ENCODE results near the gene FOLR1. TPM values are rescaled to one million over a fixed set of nuclear protein-coding genes. Genes with fewer than 3 reads are reported as not detected.

Gene FOLR1
- total and polyA plus RNA-seq, 10 of the 15 experiments (the other 5 are each of a cell fraction or from before 2014, with no cell fraction given) = not detected

- no peak overlapping the region for H3K4me3 ChIP-seq
- no TSS peak for BruUV-seq (replicated peaks)
- CTCF ChIA-PET = interaction anchor here (0.8 to 1.9 kb wide), 5 partner anchors 13 to 198 kb away, joined by 3 to 6 read pairs (median 5); partner anchors contain the start of gene CLPB
- in situ Hi-C loops (cut with MboI) (no loop called here), intact Hi-C loops (cut with micrococcal nuclease; ENCODE audit: unreplicated experiment) (loop anchor here (5.0 kb wide), 1 partner anchor 176 kb away; no protein-coding TSS in a partner anchor)
- H3K9ac ChIP-seq (ENCODE audit: control insufficient read depth, insufficient read depth, low read length) = no peak overlapping the region
- peaks cover 4% of the 10 kb centered on the region for H3K4me1 ChIP-seq (ENCODE audit: control insufficient read depth, insufficient read depth, low read length)
- H3K79me2 ChIP-seq (ENCODE audit: control insufficient read depth, insufficient read depth, low read length) = no peaks in the 10 kb centered on the region
- 87% methylated on average over 4 of the region's 4 CpGs for WGBS (ENCODE audit: insufficient coverage, insufficient replicate concordance, low lambda C conversion rate, missing lambda C conversion rate)
- peaks cover 11 to 18% of the 10 kb centered on the region in 2 experiments; a peak in 3 of 4 replicates for H3K36me3 ChIP-seq (ENCODE audit: control insufficient read depth in 2 of 2, insufficient read depth in 2 of 2, low read length in 1 of 2)
- DNase-seq (ENCODE audit: low read depth, low spot score) (no peak), FAIRE-seq (no peak), ATAC-seq (no peak)
- no peak overlapping the region for H3K27ac ChIP-seq (ENCODE audit: control insufficient read depth, insufficient read depth)
- POLR2A ChIA-PET = interaction anchor here (0.6 to 1.1 kb wide), 2 partner anchors 13 to 120 kb away, joined by 3 to 4 read pairs; no protein-coding TSS in a partner anchor
- no peak overlapping the region for H2AFZ ChIP-seq (ENCODE audit: control insufficient read depth, low read depth, low read length)
- SMC1A ChIA-PET (ENCODE audit: uncharacterized antibody, unreplicated experiment) = interaction anchor here (0.9 to 1.6 kb wide), 3 partner anchors 11 to 198 kb away, joined by 5 to 6 read pairs (median 6); partner anchors contain the start of genes CLPB and INPPL1
- no peaks in the 10 kb centered on the region; the same call in 1 of the 2 replicates for H4K20me1 ChIP-seq (ENCODE audit: control insufficient read depth, insufficient read depth)
- H3K27me3 ChIP-seq (replicated peaks in 1 of 2; ENCODE audit: control insufficient read depth in 2 of 2, insufficient read depth in 2 of 2, low read length in 1 of 2) = peaks cover 5 to 11% of the 10 kb centered on the region in 2 experiments; a peak in 3 of 4 replicates
- no peaks in the 10 kb centered on the region for H3K9me3 ChIP-seq (replicated peaks; ENCODE audit: control insufficient read depth, insufficient read depth, low read length)
- no peak for TF ChIP-seq POLR2AphosphoS2 (IDR thresholded peaks at IDR 0.05; ENCODE audit: low read depth, low read length)
- TF ChIP-seq RAD51 (IDR thresholded peaks at IDR 0.05) = no peak
- TF ChIP-seq ZBED1 (IDR thresholded peaks at IDR 0.05; ENCODE audit: borderline replicate concordance) = no peak
- TF ChIP-seq KAT2A (conservative IDR thresholded peaks at IDR 0.05; ENCODE audit: control insufficient read depth, low read depth, low read length) = no peak
- no peak for TF ChIP-seq BCL3 (IDR thresholded peaks at IDR 0.05; ENCODE audit: borderline replicate concordance, insufficient read depth, low read depth, low read length, poor library complexity, severe bottlenecking)
- TF ChIP-seq STAT1 (conservative IDR thresholded peaks at IDR 0.05) = no peak
- TF ChIP-seq CBX5 (IDR thresholded peaks at IDR 0.05; ENCODE audit: low read depth) = no peak
- no peak for TF ChIP-seq ZSCAN29 (IDR thresholded peaks at IDR 0.05)
- TF ChIP-seq NKRF (conservative IDR thresholded peaks at IDR 0.05) = no peak
- TF ChIP-seq ATF7 (IDR thresholded peaks at IDR 0.05; ENCODE audit: low read depth) = no peak
- no peak for TF ChIP-seq ZBTB11 (CRISPR knock-in tag; IDR thresholded peaks at IDR 0.05)
- H3K4me2 ChIP-seq (ENCODE audit: control insufficient read depth, insufficient read depth) = no peak overlapping the region
- RAD21 ChIA-PET (ENCODE audit: unreplicated experiment) = interaction anchor here (0.9 to 2.0 kb wide), 4 partner anchors 13 to 207 kb away, joined by 3 to 6 read pairs (median 3); no protein-coding TSS in a partner anchor
These were observed 44.2 kb downstream of the FOLR1 start for GRCh38 chr11:72236083-72236697.
